Karpas-422 (cell line): ENCODE results near the gene DDX19B. TPM values are rescaled to one million over a fixed set of nuclear protein-coding genes. Genes with fewer than 3 reads are reported as not detected.
"Not testable (repeated sequence)": the region's sequence is repeated elsewhere in the genome, so short reads cannot be mapped to it uniquely, and the experiment has no call there.

Source experiments
- DNase-seq: peaks from one replicate; pipeline ENCODE4 v3.0.0-alpha.2; 2015
- H2AFZ ChIP-seq: fragments of 200-600 bp; sonication (generic); 2 replicates; pipeline ENCODE4 v1.6.1; 2014; ENCODE audit warnings: antibody characterized with exemption, low read length, mixed read lengths
- H3K27ac ChIP-seq: fragments of 200-600 bp; sonication (generic); 2 replicates; pipeline ENCODE4 v1.5.1; 2014; ENCODE audit warnings: mild to moderate bottlenecking, low read length, moderate library complexity
- H3K27me3 ChIP-seq: fragments of 200-600 bp; sonication (generic); 2 replicates; pipeline ENCODE4 v1.6.1; 2014; ENCODE audit warnings: low read length, mixed read lengths
- H3K36me3 ChIP-seq: fragments of 200-600 bp; sonication (generic); 2 replicates; pipeline ENCODE4 v1.6.1; 2014; ENCODE audit warnings: low read length, mixed read lengths; ENCODE audit not compliant: insufficient read depth
- H3K4me1 ChIP-seq: fragments of 200-600 bp; sonication (generic); 2 replicates; pipeline ENCODE4 v1.6.1; 2014; ENCODE audit warnings: mild to moderate bottlenecking, low read length, mixed read lengths
- H3K4me2 ChIP-seq: fragments of 200-600 bp; sonication (generic); 2 replicates; pipeline ENCODE4 v1.6.1; 2014; ENCODE audit warnings: low read length, low read depth, mild to moderate bottlenecking; ENCODE audit not compliant: poor library complexity, severe bottlenecking
- H3K4me3 ChIP-seq: fragments of 200-600 bp; sonication (generic); 2 replicates; pipeline ENCODE4 v1.5.1; 2014; ENCODE audit warnings: mild to moderate bottlenecking, antibody characterized with exemption, low read length, mixed read lengths
- H3K79me2 ChIP-seq: fragments of 200-600 bp; sonication (generic); 2 replicates; pipeline ENCODE4 v1.6.1; 2014; ENCODE audit warnings: mild to moderate bottlenecking, low read length, mixed read lengths
- H3K9ac ChIP-seq: fragments of 200-600 bp; sonication (generic); 2 replicates; pipeline ENCODE4 v1.6.0; 2014; ENCODE audit warnings: low read length
- H3K9me2 ChIP-seq: fragments of 200-600 bp; sonication (generic), shearing (Covaris generic); replicated peaks from 2 replicates; pipeline ENCODE4 v1.6.0; 2014; ENCODE audit warnings: mild to moderate bottlenecking, low read length, moderate library complexity; ENCODE audit not compliant: insufficient read depth
- H3K9me3 ChIP-seq: fragments of 300-700, 200-600 bp; sonication (generic); 2 replicates; pipeline ENCODE4 v1.6.1; 2014; ENCODE audit warnings: low read length, mixed read lengths
- H4K20me1 ChIP-seq: fragments of 200-600 bp; sonication (generic); 2 replicates; pipeline ENCODE4 v1.6.1; 2014; ENCODE audit warnings: mild to moderate bottlenecking, antibody characterized with exemption, low read length, low read depth; ENCODE audit not compliant: insufficient read depth
- total RNA-seq: library from RNA; depleted of rRNA; stranded (reverse); fragments of >200 nt; shearing (Covaris generic); gene quantifications from 2 replicates; pipeline ENCODE4 v1.2.3, GENCODE V29; 2014; ENCODE audit warnings: low replicate concordance

The DDX19B gene
- total RNA-seq, 1 experiment from 2014 or later, result 63.7 TPM

GRCh38 chr16:70254180-70254964, 44.6 kb upstream of the DDX19B start:
- H3K9ac ChIP-seq, result no peak overlapping the region
- H4K20me1 ChIP-seq, result 0 out of 2 replicates have a peak, but pooled peaks cover 3% of the 10 kb centered on the region
- H3K36me3 ChIP-seq, result peaks cover 26% of the 10 kb centered on the region

GRCh38 chr16:70254965-70255286, 44.1 kb upstream of the DDX19B start:
- peaks cover 22% of the 10 kb centered on the region for H3K36me3 ChIP-seq
- H3K9ac ChIP-seq, result no peak overlapping the region
- H3K27me3 ChIP-seq, result no peaks in the 10 kb centered on the region
- H4K20me1 ChIP-seq, result 0 out of 2 replicates have a peak, but pooled peaks cover 3% of the 10 kb centered on the region
- peaks cover 15% of the 10 kb centered on the region for H3K79me2 ChIP-seq
- no peak overlapping the region for H3K27ac ChIP-seq
- DNase-seq, result no peak
- no peaks in the 10 kb centered on the region for H3K9me3 ChIP-seq
- H3K4me3 ChIP-seq, result no peak overlapping the region
- no peak overlapping the region for H2AFZ ChIP-seq
- peaks cover 4% of the 10 kb centered on the region for H3K4me1 ChIP-seq
- no peaks in the 10 kb centered on the region for H3K9me2 ChIP-seq
- no peak overlapping the region for H3K4me2 ChIP-seq

More at GRCh38 chr16:70254180-70254964, 44.6 kb upstream of the DDX19B start:
- no peaks in the 10 kb centered on the region for H3K27me3 ChIP-seq
- peaks cover 21% of the 10 kb centered on the region for H3K79me2 ChIP-seq
- H3K9me2 ChIP-seq, result no peaks in the 10 kb centered on the region
- no peak overlapping the region for H3K27ac ChIP-seq
- DNase-seq, result no peak
- H3K4me1 ChIP-seq, result peaks cover 9% of the 10 kb centered on the region
- no peaks in the 10 kb centered on the region for H3K9me3 ChIP-seq
- no peak overlapping the region for H2AFZ ChIP-seq
- no peak overlapping the region for H3K4me2 ChIP-seq
- no peak overlapping the region for H3K4me3 ChIP-seq

DNA sequence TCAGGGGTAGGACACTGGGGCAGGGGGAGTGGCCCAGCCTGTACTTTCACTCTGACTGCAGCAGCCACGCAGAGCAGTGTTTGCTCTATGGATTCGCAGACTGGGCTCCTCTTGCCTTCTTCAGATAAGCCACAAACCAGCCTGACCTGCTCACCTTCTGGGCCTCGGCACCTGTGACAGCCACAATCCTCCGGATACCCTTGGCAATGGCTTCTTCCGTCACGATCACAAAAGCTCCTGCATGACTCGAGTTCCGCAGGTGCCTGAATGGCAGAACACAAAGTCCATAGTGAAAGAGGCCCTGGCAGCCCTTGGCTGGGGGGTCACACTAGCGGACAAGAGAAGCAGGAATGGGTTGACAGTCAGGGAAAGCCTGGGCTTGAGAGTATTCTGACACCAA, 43.4 kb upstream of the DDX19B start:
- Histone ChIP-seq H3K27ac (no peak overlapping the region), H2AFZ (no peak overlapping the region), H4K20me1 (no peaks in the 10 kb centered on the region), H3K9me3 (no peaks in the 10 kb centered on the region), H3K27me3 (no peaks in the 10 kb centered on the region), H3K79me2 (peaks cover 9% of the 10 kb centered on the region), H3K9ac (no peak overlapping the region), H3K36me3 (peaks cover 22% of the 10 kb centered on the region), H3K4me3 (no peak overlapping the region), H3K9me2 (no peaks in the 10 kb centered on the region), H3K4me2 (no peak overlapping the region), H3K4me1 (no peaks in the 10 kb centered on the region)
- no peak for DNase-seq

- Histone ChIP-seq H3K27me3 (no peaks in the 10 kb centered on the region), H3K9me2 (no peaks in the 10 kb centered on the region), H3K4me2 (no peak overlapping the region), H3K27ac (no peak overlapping the region), H4K20me1 (no peaks in the 10 kb centered on the region), H3K4me3 (no peak overlapping the region), H2AFZ (no peak overlapping the region), H3K9ac (no peak overlapping the region), H3K79me2 (no peaks in the 10 kb centered on the region), H3K9me3 (no peaks in the 10 kb centered on the region), H3K36me3 (peaks cover 24% of the 10 kb centered on the region), H3K4me1 (no peaks in the 10 kb centered on the region)
- DNase-seq, result peak; percentile 37
These were observed 41.6 kb upstream of the DDX19B start for GRCh38 chr16:70257391-70257790.

- Histone ChIP-seq H4K20me1 (no peaks in the 10 kb centered on the region), H3K9me3 (no peaks in the 10 kb centered on the region), H3K9ac (no peak overlapping the region), H2AFZ (no peak overlapping the region), H3K9me2 (no peaks in the 10 kb centered on the region), H3K79me2 (no peaks in the 10 kb centered on the region), H3K27ac (no peak overlapping the region), H3K4me1 (no peaks in the 10 kb centered on the region), H3K4me3 (no peak overlapping the region), H3K4me2 (no peak overlapping the region), H3K27me3 (no peaks in the 10 kb centered on the region), H3K36me3 (peaks cover 20% of the 10 kb centered on the region)
- peak; percentile 19 for DNase-seq
These were observed 40.9 kb upstream of the DDX19B start for GRCh38 chr16:70258065-70258464.

DNA sequence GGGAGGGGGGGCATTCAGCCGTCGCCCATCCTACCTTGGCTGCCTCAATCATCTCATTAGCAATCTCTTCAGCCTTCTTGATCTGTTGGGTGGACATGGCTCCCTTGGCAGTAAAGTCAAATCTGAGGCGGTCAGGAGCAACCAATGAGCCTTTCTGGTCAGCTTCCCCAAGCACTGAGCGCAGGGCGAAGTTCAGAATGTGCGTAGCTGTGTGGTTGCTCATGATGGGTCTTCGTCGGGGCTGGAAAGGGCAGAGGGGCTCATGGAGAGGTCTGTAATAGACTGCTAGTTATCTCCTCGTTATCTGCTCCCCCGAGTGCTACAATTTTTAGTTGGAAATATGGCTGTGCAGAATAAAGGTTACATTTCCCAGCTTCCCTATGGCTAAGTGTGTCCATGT, 40.0 kb upstream of the DDX19B start:
- Histone ChIP-seq H3K9me3 (no peaks in the 10 kb centered on the region), H3K9ac (no peak overlapping the region), H4K20me1 (no peaks in the 10 kb centered on the region), H3K4me2 (no peak overlapping the region), H3K4me1 (no peaks in the 10 kb centered on the region), H3K36me3 (peaks cover 18% of the 10 kb centered on the region; the same call in 1 of the 2 replicates), H3K79me2 (no peaks in the 10 kb centered on the region), H3K27ac (no peak overlapping the region), H2AFZ (no peak overlapping the region), H3K4me3 (no peak overlapping the region), H3K9me2 (no peaks in the 10 kb centered on the region), H3K27me3 (no peaks in the 10 kb centered on the region)
- no peak for DNase-seq

- H3K9me2 ChIP-seq, H3K27ac ChIP-seq, H2AFZ ChIP-seq, H3K9ac ChIP-seq, H3K9me3 ChIP-seq, H3K4me1 ChIP-seq, H3K79me2 ChIP-seq, H4K20me1 ChIP-seq, H3K4me3 ChIP-seq, DNase-seq, H3K27me3 ChIP-seq, H3K4me2 ChIP-seq: not testable (repeated sequence)
- peaks cover 19% of the 10 kb centered on the region for H3K36me3 ChIP-seq
These were observed 39.1 kb upstream of the DDX19B start for GRCh38 chr16:70259903-70260302.

DNA sequence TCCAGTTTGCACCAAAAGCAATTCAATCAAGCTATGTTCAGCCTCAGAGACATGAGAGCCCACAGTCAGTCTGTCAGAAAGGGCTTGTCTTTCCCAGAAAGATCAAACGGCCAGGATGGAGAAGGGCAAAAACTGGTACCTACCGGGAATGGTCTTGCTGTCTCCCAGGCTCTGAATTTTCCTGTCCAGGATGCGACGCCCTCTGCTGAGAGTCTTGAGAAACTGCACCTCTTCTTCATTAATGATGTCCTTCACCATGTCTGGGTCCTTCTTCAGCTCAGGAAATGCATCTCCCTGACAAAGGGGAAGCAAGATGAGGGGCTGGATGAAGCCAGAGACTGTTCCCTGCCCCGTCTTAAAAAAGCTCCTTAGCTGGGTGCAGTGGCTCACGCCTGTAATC, 31.5 kb upstream of the DDX19B start:
- H3K27ac ChIP-seq, result no peak overlapping the region
- no peaks in the 10 kb centered on the region for H4K20me1 ChIP-seq
- H3K36me3 ChIP-seq, result peaks cover 47% of the 10 kb centered on the region

More for the DNA sequence above, 31.5 kb upstream of the DDX19B start:
- Histone ChIP-seq H3K4me2 (no peak overlapping the region), H3K4me3 (no peak overlapping the region), H3K9ac (no peak overlapping the region), H3K9me3 (no peaks in the 10 kb centered on the region), H3K27me3 (no peaks in the 10 kb centered on the region), H3K4me1 (no peaks in the 10 kb centered on the region), H2AFZ (no peak overlapping the region), H3K9me2 (no peaks in the 10 kb centered on the region), H3K79me2 (no peaks in the 10 kb centered on the region)
- DNase-seq, result peak; percentile 58
